Tibial nerve (tissue), 4 donors: ENCODE results near the gene MLANA.

Source experiments
- CTCF ChIP-seq, 5 experiments: fragments of 200-600 bp in 3 of 5; fragments of 450-650 bp in 2 of 5; sonication (generic) in 3 of 5; IDR thresholded peaks; one replicate each; pipeline ENCODE4 v1.5.1; 2016 to 2019; ENCODE audit warnings: antibody characterized with exemption in 5 of 5, mild to moderate bottlenecking in 3 of 5, moderate library complexity in 2 of 5
- EP300 ChIP-seq, 2 donors: sonication (generic); formaldehyde crosslinking; IDR thresholded peaks; one replicate each; pipeline ENCODE4 v1.6.1; 2017; ENCODE audit warnings: antibody characterized with exemption in 2 of 2, mild to moderate bottlenecking in 1 of 2
- POLR2A ChIP-seq, 2 donors: fragments of 450-650 bp; IDR thresholded peaks; one replicate each; pipeline ENCODE4 v1.6.1; 2017; ENCODE audit warnings: antibody characterized with exemption in 2 of 2, mild to moderate bottlenecking in 2 of 2, moderate library complexity in 2 of 2

GRCh38 chr9:5845157-5845531 lies 45.5 kb upstream of the MLANA start:
- TF ChIP-seq EP300 (IDR thresholded peaks at IDR 0.05) (no peak), CTCF (IDR thresholded peaks at IDR 0.05) (no peak), POLR2A (IDR thresholded peaks at IDR 0.05) (no peak)
